AG09309 (cell line): ENCODE measurements around the gene FSTL4.

Experiments used
- DNase-seq: peaks from one replicate; pipeline ENCODE4 v3.0.0-alpha.2; 2010; ENCODE audit warnings: low read depth
- H3K4me3 ChIP-seq: 2 replicates; pipeline ENCODE4 v1.5.1; 2011; ENCODE audit warnings: mild to moderate bottlenecking, low read depth, low read length, moderate library complexity; ENCODE audit not compliant: control insufficient read depth
- TF ChIP-seq, protein P1 (sequence below): IDR thresholded peaks from 2 replicates; pipeline ENCODE4 v1.5.1; 2011; ENCODE audit warnings: mild to moderate bottlenecking, low read depth, low read length, inconsistent platforms; ENCODE audit not compliant: insufficient read depth, control insufficient read depth; ENCODE audit errors: missing control alignments

FSTL4 gene

DNA sequence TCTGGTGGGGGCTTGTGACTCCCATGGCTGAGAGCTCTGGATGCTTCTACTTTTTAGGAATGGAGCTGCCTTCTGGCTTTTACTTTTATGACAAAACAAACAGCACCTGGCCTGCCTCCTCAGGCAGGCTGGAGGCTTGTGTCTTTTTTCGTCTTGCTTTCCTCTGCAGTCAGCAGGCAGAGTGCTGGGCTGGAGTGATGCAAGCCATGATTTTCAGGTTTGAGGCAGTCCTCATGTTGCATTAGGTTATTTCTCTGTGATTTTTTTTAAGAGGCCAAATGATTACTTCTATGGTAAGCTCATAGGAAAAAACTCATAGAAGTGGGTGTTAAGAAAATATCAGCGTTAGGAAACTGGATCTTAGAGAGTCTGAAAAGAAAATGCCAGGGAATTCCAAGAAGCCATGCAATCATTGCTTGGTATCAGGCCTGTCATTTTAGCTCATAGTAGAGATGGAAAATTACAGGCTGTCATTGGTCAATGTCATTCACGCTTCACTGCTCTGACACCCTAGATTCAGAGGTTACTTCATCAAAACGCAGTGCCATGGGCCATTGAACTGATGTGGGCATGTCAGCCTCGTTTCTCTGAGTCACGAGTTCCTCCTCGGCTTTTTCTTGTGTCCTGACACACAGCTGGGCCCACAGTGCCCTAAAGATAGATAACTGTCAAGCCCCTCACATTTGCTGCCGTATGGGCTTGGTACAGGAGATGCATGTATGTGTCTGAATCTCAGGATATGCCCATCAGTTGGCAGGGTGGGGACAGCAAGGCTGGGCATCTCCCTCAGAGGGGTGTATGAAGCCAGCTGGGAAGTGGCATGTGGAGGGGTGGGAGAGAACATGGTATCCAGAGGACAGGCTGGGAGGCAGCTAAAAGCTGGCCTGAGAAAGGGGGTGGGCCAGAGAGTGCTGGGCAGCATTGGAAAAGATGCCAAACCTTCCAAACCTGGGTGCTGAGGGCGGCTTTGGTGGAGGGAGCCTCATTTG, 408.7 kb downstream of the FSTL4 start:
- no peak overlapping the region for H3K4me3 ChIP-seq
- DNase-seq = no peak
- TF ChIP-seq, protein P1, sequence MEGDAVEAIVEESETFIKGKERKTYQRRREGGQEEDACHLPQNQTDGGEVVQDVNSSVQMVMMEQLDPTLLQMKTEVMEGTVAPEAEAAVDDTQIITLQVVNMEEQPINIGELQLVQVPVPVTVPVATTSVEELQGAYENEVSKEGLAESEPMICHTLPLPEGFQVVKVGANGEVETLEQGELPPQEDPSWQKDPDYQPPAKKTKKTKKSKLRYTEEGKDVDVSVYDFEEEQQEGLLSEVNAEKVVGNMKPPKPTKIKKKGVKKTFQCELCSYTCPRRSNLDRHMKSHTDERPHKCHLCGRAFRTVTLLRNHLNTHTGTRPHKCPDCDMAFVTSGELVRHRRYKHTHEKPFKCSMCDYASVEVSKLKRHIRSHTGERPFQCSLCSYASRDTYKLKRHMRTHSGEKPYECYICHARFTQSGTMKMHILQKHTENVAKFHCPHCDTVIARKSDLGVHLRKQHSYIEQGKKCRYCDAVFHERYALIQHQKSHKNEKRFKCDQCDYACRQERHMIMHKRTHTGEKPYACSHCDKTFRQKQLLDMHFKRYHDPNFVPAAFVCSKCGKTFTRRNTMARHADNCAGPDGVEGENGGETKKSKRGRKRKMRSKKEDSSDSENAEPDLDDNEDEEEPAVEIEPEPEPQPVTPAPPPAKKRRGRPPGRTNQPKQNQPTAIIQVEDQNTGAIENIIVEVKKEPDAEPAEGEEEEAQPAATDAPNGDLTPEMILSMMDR = no peak

DNA sequence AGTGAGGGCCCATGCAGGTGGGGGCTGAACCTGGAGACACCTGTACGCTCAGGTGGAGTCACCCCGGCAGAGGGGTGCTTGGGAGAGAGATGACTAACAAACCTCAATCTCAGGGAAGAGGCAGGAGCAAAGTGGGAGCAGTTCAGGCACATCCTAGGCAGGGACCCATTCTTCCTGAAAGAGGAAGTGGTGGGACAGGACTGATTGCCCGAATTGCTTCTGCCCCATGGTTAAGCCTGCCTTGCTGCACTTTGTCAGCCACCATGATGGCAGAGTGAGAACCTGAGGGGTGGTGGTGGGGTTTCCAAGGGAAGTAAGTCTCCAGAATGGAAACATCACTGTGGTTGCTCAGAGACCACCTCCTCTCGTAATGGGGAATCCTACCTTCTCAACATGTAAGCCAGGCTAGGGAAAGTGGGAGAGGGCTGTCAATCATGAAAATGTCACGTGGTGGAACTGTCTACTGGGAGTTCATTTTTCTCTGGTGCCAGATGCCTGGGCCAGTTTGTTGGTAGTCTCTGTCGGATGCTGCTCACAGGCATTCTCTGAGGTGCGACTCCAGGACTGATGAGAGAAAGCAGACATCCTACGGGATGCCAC, 410.2 kb downstream of the FSTL4 start:
- TF ChIP-seq, protein P1 = no peak
- no peak for DNase-seq
- no peak overlapping the region for H3K4me3 ChIP-seq

DNA sequence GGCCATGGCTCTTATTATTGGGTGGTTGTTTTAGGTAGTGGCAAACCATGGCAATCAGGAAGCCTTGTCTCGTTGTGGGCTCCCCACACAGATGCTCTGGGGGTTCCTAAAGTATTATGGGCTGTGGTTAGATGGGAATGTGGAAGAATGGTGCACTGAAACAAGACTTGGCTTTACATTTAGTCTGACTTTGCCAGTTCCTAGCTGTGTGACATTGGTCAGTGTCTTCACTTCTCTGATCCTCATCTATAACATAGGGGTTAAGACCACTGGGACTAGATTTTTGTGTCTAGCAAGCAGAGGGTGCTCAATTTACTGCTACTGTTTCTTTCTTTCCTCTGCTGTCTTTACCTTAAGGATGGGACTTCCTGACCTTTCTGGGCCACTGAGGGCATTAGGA, 411.0 kb downstream of the FSTL4 start:
- TF ChIP-seq, protein P1 = no peak
- no peak overlapping the region for H3K4me3 ChIP-seq
- no peak for DNase-seq

DNA sequence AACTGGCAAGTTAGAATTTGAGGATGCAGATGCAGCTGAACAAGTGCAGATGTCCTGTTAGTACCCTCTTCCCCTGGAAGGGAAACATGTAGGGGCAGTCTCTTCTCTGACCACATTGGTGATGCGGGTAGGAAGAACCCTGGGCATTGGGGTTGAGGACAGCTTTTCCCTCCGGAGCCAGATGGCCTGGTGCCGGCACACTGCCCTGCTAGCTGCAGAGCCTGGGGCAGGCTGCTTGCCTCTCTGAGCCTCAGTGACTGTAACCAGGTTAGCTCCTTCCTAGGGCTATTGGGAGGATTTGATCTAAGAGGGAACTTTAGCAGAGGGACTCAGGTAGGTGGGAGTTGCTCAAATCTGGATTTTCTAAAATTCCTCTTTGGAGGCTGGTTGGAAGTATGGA, 412.1 kb downstream of the FSTL4 start:
- no peak overlapping the region for H3K4me3 ChIP-seq
- TF ChIP-seq, protein P1 = no peak
- no peak for DNase-seq

DNA sequence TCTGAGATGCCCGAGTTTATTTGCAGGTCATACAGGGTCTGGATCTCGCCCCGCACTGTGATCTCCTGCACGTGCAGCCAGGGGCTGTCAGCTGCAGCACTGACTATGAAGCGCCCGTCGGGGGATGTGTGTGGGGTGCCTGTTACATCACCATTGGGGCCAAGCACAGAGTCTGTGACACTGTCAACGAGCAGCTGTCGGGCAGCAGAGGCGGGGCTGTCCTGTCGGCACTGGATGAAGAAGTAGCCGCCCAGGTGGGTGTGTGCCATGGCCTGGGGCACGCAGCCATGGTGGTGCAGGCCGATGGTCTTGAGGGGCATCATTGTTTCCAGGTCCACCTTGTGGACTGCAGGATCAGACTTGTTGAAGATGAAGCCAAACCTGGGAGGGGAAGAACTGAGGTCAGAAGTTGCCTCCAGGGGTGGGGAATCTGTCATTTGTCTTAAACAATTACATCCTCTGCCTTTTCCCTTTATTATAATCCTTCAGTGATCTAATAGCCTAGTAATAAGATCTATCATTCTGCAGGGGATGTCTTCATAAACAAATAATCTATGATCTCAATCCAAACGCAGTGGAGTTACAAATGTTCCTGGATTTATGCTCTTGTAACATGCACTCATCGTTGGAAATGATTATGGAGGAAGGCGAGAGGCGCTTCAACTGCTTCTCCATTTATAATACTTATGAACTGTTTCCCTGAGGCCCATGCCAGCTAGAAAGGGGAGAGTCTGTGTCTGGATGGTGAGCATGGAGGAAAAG, 412.7 kb downstream of the FSTL4 start:
- TF ChIP-seq, protein P1 = no peak
- H3K4me3 ChIP-seq = no peak overlapping the region
- DNase-seq = no peak

DNA sequence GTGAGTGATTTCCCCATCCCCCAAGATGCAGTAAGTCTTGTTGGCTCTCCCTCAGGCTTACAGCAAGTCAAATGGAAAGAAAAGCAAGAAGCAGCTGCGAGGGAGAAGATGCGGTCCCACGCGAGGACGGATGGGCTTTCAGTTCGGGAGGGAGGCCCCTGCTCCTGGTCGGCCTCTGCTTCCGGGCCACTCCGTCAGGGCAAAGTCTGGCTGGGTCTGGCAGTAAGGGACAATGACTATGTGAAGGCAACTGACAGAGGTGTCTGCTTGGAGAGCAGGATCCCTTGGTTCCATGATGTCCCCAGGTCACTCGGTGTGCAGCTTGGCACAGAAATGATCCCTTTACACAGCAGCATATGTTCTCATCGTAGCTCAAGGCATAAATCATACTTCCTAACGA, 413.8 kb downstream of the FSTL4 start:
- no peak for DNase-seq
- TF ChIP-seq, protein P1 = no peak

More for the DNA sequence above, 413.8 kb downstream of the FSTL4 start:
- no peak overlapping the region for H3K4me3 ChIP-seq
